Subcutaneous abdominal adipose tissue (tissue), 5 donors: Measurements from ENCODE around the gene IFT80.

Source experiments
- H3K27ac ChIP-seq: one replicate; pipeline ENCODE4 v1.7.0; 2013; ENCODE audit warnings: low read depth, mild to moderate bottlenecking, inconsistent platforms, low read length, moderate library complexity
- H3K27me3 ChIP-seq, 5 donors: one replicate each; pipeline ENCODE4 v1.7.0; 2013; ENCODE audit warnings: low read length in 5 of 5, inconsistent platforms in 1 of 5; ENCODE audit not compliant: control insufficient read depth in 5 of 5, insufficient read depth in 4 of 5
- H3K36me3 ChIP-seq, 5 donors: one replicate each; pipeline ENCODE4 v1.7.0; 2013; ENCODE audit warnings: low read length in 5 of 5; ENCODE audit not compliant: control insufficient read depth in 5 of 5, insufficient read depth in 5 of 5
- H3K4me1 ChIP-seq, 5 donors: one replicate each; pipeline ENCODE4 v1.7.0; 2013; ENCODE audit warnings: low read length in 5 of 5, mild to moderate bottlenecking in 3 of 5, moderate library complexity in 1 of 5; ENCODE audit not compliant: control insufficient read depth in 5 of 5, insufficient read depth in 5 of 5
- H3K4me3 ChIP-seq, 5 donors: one replicate each; pipeline ENCODE4 v1.7.0; 2013; ENCODE audit warnings: low read length in 5 of 5, low read depth in 1 of 5
- H3K9ac ChIP-seq, 5 donors: one replicate each; pipeline ENCODE4 v1.7.0; 2013; ENCODE audit warnings: low read length in 5 of 5, mild to moderate bottlenecking in 4 of 5, moderate library complexity in 3 of 5
- H3K9me3 ChIP-seq, 5 donors: one replicate each; pipeline ENCODE4 v1.7.0; 2013; ENCODE audit warnings: low read length in 5 of 5; ENCODE audit not compliant: control insufficient read depth in 5 of 5
- donor health status: healthy.
- donor health status: healthy.
- donor health status: healthy.
- donor health status: healthy.
- donor health status: healthy.

IFT80 gene

DNA sequence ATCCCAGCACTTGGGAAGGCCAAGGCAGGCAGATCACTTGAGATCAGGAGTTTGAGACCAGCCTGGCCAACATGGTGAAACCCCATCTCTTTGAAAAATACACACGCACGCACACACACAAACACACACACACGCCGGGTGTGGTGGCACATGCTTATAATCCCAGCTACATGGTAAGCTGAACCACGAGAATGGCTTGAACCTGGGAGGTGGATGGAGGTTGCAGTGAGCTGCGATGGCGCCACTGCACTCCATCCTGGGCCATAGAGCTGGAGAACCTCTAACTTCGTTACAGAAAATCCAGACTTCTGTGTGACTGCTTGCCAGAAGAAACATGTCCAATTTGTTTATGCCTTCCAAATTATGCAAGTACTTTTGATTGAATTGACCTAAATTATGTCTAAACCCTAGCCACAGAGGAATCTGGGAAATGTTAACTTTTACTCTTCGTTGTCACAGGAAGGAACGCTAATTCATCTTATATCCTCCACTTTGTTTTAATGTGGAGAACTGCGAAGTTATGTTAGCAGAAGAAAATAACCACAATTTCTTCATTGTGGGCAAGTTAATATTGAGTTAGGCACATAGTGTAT is 28.9 kb upstream of the IFT80 start:
- H3K36me3 ChIP-seq = peaks cover 50 to 72% (median 64%) of the 10 kb centered on the region in 5 donors

DNA sequence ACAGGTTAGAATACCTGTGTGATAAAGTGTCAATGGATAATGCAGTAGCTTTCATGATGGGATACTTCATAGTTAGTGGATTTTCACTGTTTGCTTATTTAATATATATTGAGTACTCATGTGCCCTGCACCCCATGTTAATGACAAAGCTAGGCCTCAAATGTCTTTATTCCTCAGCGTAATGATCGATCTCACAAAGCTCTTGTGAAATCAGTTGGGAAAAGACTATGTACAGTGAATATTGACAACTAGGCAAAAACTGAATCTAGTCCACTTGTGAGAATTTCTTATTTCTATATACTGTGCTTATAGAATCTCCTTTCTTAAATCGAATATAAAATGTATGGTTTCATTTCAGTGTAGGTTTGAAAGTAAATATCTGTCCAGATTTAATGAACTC is 18.3 kb upstream of the IFT80 start:
- H3K4me1 ChIP-seq = no peaks in the 10 kb centered on the region

More for the DNA sequence above, 28.9 kb upstream of the IFT80 start:
- Histone ChIP-seq H3K9ac (no peak overlapping the region), H3K27me3 (no peaks in the 10 kb centered on the region), H3K27ac (no peak overlapping the region), H3K9me3 (no peaks in the 10 kb centered on the region), H3K4me3 (no peak overlapping the region), H3K4me1 (no peaks in the 10 kb centered on the region)

DNA sequence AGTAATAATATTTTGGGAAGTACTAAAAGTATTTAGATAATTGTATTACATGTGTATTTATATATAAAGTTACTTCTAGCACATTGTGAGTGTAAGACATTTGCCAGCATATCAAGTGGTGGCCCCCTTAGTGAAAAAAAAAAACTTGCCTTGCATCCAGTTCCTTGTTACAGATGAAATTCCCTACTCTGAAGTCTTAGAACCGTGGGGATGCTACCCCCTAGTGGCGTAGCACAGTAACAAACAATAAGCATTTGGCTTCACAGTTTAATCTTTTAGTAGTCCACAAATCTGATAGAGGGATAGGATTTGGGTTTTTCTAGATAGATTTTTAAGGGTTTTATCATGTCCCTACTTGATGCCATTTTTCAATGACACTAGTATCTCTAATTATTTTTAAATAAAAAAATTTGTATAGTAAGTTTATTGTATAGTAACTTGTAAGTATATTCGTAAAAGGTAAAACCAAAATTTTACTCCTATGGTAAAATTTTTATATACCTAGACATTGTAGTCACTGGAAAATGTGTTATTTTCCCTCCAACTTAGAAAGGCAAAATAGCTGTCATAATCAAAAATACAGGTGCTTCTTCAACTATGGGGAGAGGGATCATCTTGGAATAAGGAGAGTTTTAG is 14.7 kb upstream of the IFT80 start:
- peaks cover 11 to 36% (median 21%) of the 10 kb centered on the region in 5 donors for H3K36me3 ChIP-seq
- H3K4me3 ChIP-seq = no peak overlapping the region
- H3K4me1 ChIP-seq = no peaks in the 10 kb centered on the region
- no peaks in the 10 kb centered on the region for H3K27me3 ChIP-seq
- no peaks in the 10 kb centered on the region for H3K9me3 ChIP-seq
- H3K27ac ChIP-seq = no peak overlapping the region
- H3K9ac ChIP-seq = no peak overlapping the region

More for the DNA sequence above, 18.3 kb upstream of the IFT80 start:
- H3K9ac ChIP-seq = no peak overlapping the region
- peaks cover 25 to 49% (median 30%) of the 10 kb centered on the region in 5 donors for H3K36me3 ChIP-seq
- no peak overlapping the region for H3K4me3 ChIP-seq
- no peaks in the 10 kb centered on the region for H3K27me3 ChIP-seq
- no peaks in the 10 kb centered on the region for H3K9me3 ChIP-seq
- no peak overlapping the region for H3K27ac ChIP-seq

DNA sequence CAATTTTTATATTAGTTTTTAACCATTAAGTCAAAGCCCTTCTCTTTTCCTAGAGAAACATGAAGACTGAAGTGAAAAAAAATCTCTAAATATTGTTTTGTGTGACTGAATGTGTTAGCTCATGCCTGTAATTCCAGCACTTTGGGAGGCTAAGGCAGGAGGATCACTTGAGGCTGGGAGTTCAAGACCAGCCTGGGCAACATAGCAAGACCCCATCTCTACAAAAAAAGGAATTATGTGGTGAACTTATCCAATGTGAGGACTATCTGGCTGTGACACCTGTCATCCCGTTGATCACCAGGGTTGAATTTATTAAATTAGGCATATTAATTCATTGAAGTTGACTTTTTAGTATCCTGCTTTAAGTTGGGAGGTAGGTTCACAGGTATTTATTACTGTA is 13.5 kb upstream of the IFT80 start:
- no peak overlapping the region for H3K9ac ChIP-seq
- H3K27me3 ChIP-seq = no peaks in the 10 kb centered on the region
- H3K36me3 ChIP-seq = peaks cover 8 to 29% (median 21%) of the 10 kb centered on the region in 5 donors
- H3K4me3 ChIP-seq = no peak overlapping the region
- H3K4me1 ChIP-seq = no peaks in the 10 kb centered on the region
- H3K9me3 ChIP-seq = no peaks in the 10 kb centered on the region
- H3K27ac ChIP-seq = no peak overlapping the region

DNA sequence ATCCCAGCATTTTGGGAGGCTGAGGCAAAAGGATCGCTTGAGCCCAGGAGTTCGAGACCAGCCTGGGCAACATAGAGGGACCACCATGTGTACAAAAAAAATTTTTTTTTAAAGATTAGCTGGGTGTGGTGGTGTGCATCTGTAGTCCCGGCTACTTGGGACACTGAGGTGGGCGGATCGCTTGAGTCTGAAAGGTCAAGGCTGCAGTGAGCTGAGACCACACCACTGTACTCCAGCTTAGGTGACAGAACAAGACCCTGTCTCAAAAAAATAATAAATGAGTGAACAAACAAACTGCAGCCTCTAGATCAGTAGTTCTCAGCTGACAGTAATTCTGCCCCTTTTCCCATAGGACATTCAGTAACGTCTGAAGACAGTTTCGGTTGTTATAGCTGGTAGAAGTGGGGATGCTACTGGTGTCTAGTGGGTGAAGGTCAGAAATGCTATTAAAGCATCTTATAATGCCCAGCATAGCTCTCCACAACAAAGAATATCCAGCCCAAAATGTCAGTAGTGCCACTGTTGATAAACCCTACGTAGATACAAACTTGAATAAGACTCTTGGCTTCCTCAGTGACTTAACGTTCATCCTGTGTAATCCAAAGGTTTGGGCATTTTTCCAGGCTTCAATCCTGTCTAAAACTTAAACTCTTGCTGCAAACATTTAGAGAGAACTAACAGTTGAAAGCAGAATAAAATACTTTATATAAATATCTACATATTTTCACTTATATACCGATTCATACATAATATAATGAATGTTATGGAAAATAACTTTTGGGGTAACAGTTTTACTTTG is 11.0 kb upstream of the IFT80 start:
- Histone ChIP-seq H3K36me3 (peaks cover 0 to 10% (median 3%) of the 10 kb centered on the region in 5 donors), H3K4me3 (no peak overlapping the region), H3K9ac (peak overlapping the region in 1 of 5 donors; percentile 39), H3K4me1 (no peaks in the 10 kb centered on the region), H3K27me3 (no peaks in the 10 kb centered on the region), H3K27ac (no peak overlapping the region), H3K9me3 (no peaks in the 10 kb centered on the region)

DNA sequence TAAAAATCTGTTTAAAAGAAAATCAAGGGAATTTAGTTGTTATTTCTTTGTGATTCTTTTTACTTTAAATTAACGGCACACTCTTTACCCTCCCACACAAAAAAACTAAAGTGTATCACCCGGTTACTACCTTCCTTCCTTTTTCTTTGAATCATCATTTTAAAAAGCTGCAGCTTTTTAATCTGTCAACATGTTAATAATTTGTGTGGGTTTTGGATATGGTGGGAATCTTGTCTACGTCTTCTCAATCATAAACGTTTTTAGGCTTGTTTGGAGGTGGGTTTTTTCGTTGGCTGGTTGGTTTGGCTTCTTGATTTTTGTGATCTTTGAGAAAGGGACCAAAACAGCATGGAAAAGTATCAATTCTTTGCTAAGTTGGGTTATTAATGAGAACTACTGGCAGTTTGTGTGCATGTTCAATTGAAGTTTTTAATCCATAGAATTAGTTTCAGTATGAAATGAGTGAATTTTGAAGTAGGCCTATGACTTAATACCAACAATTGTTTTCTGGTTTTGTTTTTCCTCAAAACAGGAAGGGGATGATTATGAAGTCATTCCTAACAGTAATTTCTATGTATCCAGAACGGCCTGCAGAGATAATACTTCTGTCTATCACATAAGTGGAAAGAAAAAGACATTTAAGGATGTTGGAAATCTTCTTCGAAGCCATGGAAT is 4.9 kb upstream of the IFT80 start:
- H3K9me3 ChIP-seq = no peaks in the 10 kb centered on the region
- H3K4me3 ChIP-seq = peak overlapping the region in 1 of 5 donors; percentile 4
- H3K27me3 ChIP-seq = no peaks in the 10 kb centered on the region
- H3K27ac ChIP-seq = no peak overlapping the region
- peak overlapping the region in 2 of 5 donors; percentile 26 to 64 for H3K9ac ChIP-seq
- no peaks in the 10 kb centered on the region for H3K36me3 ChIP-seq
- H3K4me1 ChIP-seq = peaks cover 2 to 33% (median 18%) of the 10 kb centered on the region in 5 donors

DNA sequence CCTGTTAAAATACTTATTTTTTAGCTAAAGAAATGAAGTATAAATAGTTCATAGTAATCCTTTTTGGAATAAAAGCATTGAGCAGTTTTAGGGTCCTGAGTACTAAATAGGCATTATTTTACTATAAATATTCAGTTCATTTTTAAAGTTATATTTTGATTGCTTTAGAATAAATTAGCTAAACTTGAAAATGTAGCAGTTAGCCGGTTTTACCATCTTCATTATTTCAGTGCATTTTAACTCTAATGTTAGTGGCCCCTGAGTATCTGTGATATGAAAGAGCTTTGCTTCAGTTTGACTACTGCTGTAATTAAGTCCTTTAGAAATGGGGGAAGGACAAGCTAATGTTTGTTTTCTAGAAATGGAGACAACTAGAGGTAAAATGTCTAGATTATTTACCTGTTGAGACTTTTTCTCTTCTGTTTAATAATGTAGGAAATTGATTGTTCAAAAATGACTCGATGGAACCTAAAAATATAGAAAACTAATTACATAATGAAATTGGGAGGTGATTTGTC is 4.1 kb upstream of the IFT80 start:
- no peaks in the 10 kb centered on the region for H3K9me3 ChIP-seq
- H3K9ac ChIP-seq = peak overlapping the region in 2 of 5 donors; percentile 26 to 91
- H3K4me3 ChIP-seq = peak overlapping the region in 1 of 5 donors; percentile 22
- peaks cover 2 to 42% (median 25%) of the 10 kb centered on the region in 5 donors for H3K4me1 ChIP-seq
- H3K27me3 ChIP-seq = no peaks in the 10 kb centered on the region
- H3K36me3 ChIP-seq = no peaks in the 10 kb centered on the region
- H3K27ac ChIP-seq = no peak overlapping the region

DNA sequence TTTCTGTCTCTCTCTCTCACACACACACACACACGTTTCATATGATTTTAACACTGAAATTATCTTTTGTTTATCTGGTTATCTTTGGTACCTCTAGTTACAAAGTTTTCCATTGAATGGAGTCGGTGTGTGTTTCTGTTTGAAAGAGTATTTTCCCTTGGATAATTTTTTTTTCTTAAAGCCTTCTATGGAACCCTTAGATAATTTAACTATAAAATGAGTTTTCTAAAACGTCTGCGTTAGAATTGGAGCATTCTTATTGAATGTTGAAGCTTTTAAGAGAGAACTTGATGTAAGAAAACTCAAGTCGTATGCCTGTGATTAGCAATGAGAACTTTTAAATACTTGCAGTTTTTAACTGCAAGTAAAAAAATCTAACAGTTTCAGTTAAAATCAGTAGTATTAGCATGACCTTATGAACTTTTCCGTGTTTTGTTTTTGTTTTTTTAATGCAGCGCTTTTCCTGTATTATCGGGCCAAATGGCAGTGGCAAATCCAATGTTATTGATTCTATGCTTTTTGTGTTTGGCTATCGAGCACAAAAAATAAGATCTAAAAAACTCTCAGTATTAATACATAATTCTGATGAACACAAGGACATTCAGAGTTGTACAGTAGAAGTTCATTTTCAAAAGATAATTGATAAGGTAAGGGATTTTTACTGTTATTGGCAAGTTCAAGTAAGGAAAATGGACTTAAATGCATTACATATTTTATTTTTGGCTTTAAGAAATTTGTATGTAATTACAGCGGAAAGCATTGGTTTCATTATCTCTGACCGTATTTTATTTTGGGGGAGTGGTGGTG is 3.4 kb upstream of the IFT80 start:
- H3K9ac ChIP-seq = peak overlapping the region in 2 of 5 donors; percentile 91 to 92
- no peaks in the 10 kb centered on the region for H3K36me3 ChIP-seq
- H3K9me3 ChIP-seq = no peaks in the 10 kb centered on the region
- H3K4me1 ChIP-seq = peaks cover 2 to 42% (median 25%) of the 10 kb centered on the region in 5 donors
- H3K4me3 ChIP-seq = peak overlapping the region in 1 of 5 donors; percentile 22
- H3K27me3 ChIP-seq = no peaks in the 10 kb centered on the region
- H3K27ac ChIP-seq = no peak overlapping the region
